ENCODE data around the gene EFCAB6.

GRCh38 chr22:43855431-43855830, 43.3 kb upstream of the EFCAB6 start:
- TF ChIP-seq CTCF (IDR thresholded peaks at IDR 0.05; ENCODE audit: low read depth, low read length, poor library complexity, severe bottlenecking) = no peak
- TF ChIP-seq EZH2phosphoT487 (IDR thresholded peaks at IDR 0.05; ENCODE audit: borderline replicate concordance, low read length) = no peak

Measured in DOHH2 (cell line).